HG02763 (cell line): ENCODE data around the gene CEP112.

Experiments
- ATAC-seq: cut with Tn5 transposase; IDR thresholded peaks from one replicate; pipeline ENCODE4 v1.9.1; 2021; ENCODE audit warnings: mild to moderate bottlenecking, moderate library complexity; ENCODE audit not compliant: unreplicated experiment

CEP112 gene

GRCh38 chr17:66191593-66192377, at the start of gene CEP112:
CEP112 (minus strand) TSS chr17:66192133.
- peak; percentile 61 for ATAC-seq

GRCh38 chr17:66240630-66241029, 48.7 kb upstream of the CEP112 start:
- no peak for ATAC-seq

- ATAC-seq: no peak
Observed at GRCh38 chr17:66240013-66240412, 48.1 kb upstream of the CEP112 start.

- no peak for ATAC-seq
Observed at GRCh38 chr17:66235377-66235994, 43.6 kb upstream of the CEP112 start.

- no peak for ATAC-seq
Observed at GRCh38 chr17:66234611-66235010, 42.7 kb upstream of the CEP112 start.

GRCh38 chr17:66233023-66233753, 41.3 kb upstream of the CEP112 start:
- no peak for ATAC-seq

GRCh38 chr17:66230922-66231591, 39.1 kb upstream of the CEP112 start:
- ATAC-seq: no peak

- ATAC-seq: no peak
Observed at GRCh38 chr17:66229783-66230538, 38.0 kb upstream of the CEP112 start.

GRCh38 chr17:66228887-66229782, 37.2 kb upstream of the CEP112 start, which contains the start of gene APOH:
APOH (minus strand) TSS chr17:66229415; CDS start chr17:66229379, 36 bp downstream.
- no peak for ATAC-seq

GRCh38 chr17:66227212-66228045, 35.5 kb upstream of the CEP112 start:
- no peak for ATAC-seq

GRCh38 chr17:66222798-66223350, 30.9 kb upstream of the CEP112 start:
- ATAC-seq: no peak

- ATAC-seq: no peak
Observed at GRCh38 chr17:66221755-66222530, 30.0 kb upstream of the CEP112 start.

GRCh38 chr17:66221343-66221742, 29.4 kb upstream of the CEP112 start:
- ATAC-seq: no peak

- no peak for ATAC-seq
Observed at GRCh38 chr17:66220079-66220835, 28.3 kb upstream of the CEP112 start.

- ATAC-seq: no peak
Observed at GRCh38 chr17:66215529-66215911, 23.6 kb upstream of the CEP112 start.

GRCh38 chr17:66214884-66215528, 23.1 kb upstream of the CEP112 start:
- ATAC-seq: no peak
